Neural cell (in vitro differentiated cells): ENCODE measurements around the gene HEXIM1. TPM values are rescaled to one million over a fixed set of nuclear protein-coding genes. Genes with fewer than 3 reads are reported as not detected.

ENCODE experiments used
- H2AFZ ChIP-seq: fragments of 200-600, 300-800 bp; sonication (generic), shearing (Covaris generic); 2 replicates; pipeline ENCODE4 v1.6.0; 2014; ENCODE audit warnings: low read depth, mild to moderate bottlenecking, antibody characterized with exemption, low read length, moderate library complexity
- H3F3A ChIP-seq: fragments of 200-600 bp; shearing (Covaris generic); 2 replicates; pipeline ENCODE4 v1.6.1; 2016; ENCODE audit warnings: mild to moderate bottlenecking, moderate library complexity, mixed read lengths, antibody characterized with exemption, low read length; ENCODE audit not compliant: insufficient read depth, poor library complexity, severe bottlenecking
- H3K27ac ChIP-seq: fragments of 200-600, 300-800 bp; sonication (generic), shearing (Covaris generic); 2 replicates; pipeline ENCODE4 v1.5.1; 2014; ENCODE audit warnings: mild to moderate bottlenecking, low read length, moderate library complexity
- H3K27me3 ChIP-seq: fragments of 300-800, 200-600 bp; sonication (generic), shearing (Covaris generic); 2 replicates; pipeline ENCODE4 v1.6.0; 2014; ENCODE audit warnings: mild to moderate bottlenecking, low read depth, low read length, moderate library complexity; ENCODE audit not compliant: insufficient read depth
- H3K36me3 ChIP-seq: fragments of 300-800, 200-600 bp; sonication (generic), shearing (Covaris generic); 2 replicates; pipeline ENCODE4 v1.5.1; 2014; ENCODE audit warnings: mild to moderate bottlenecking, antibody characterized with exemption, low read length, moderate library complexity; ENCODE audit not compliant: insufficient read depth
- H3K4me2 ChIP-seq: fragments of 300-800, 200-600 bp; sonication (generic), shearing (Covaris generic); 2 replicates; pipeline ENCODE4 v1.6.0; 2014; ENCODE audit warnings: mild to moderate bottlenecking, low read length
- H3K4me3 ChIP-seq: fragments of 300-800, 200-600 bp; sonication (generic), shearing (Covaris generic); 2 replicates; pipeline ENCODE4 v1.5.1; 2014; ENCODE audit warnings: mild to moderate bottlenecking, low read length, moderate library complexity
- H3K79me2 ChIP-seq: fragments of 200-600 bp; shearing (Covaris generic); replicated peaks from 2 replicates; pipeline ENCODE4 v1.6.0; 2014; ENCODE audit warnings: mild to moderate bottlenecking, low read length, moderate library complexity; ENCODE audit not compliant: insufficient read depth
- H3K9ac ChIP-seq: fragments of 300-800, 200-600 bp; sonication (generic), shearing (Covaris generic); 2 replicates; pipeline ENCODE4 v1.6.1; 2016; ENCODE audit warnings: mild to moderate bottlenecking, low read length, mixed read lengths
- H3K9me2 ChIP-seq: fragments of 200-600 bp; shearing (Covaris generic); 2 replicates; pipeline ENCODE4 v1.6.1; 2016; ENCODE audit warnings: mild to moderate bottlenecking, low read length, mixed read lengths; ENCODE audit not compliant: insufficient read depth
- H3K9me3 ChIP-seq: fragments of 200-600, 300-800 bp; sonication (generic), shearing (Covaris generic); 2 replicates; pipeline ENCODE4 v1.6.1; 2016; ENCODE audit warnings: mild to moderate bottlenecking, mixed run types, low read length, moderate library complexity, mixed read lengths
- H4K20me1 ChIP-seq: fragments of 200-600 bp; shearing (Covaris generic); 2 replicates; pipeline ENCODE4 v1.6.1; 2016; ENCODE audit warnings: mild to moderate bottlenecking, mixed run types; ENCODE audit not compliant: insufficient read depth
- CTCF ChIP-seq: fragments of 450-650 bp; IDR thresholded peaks from 2 replicates; pipeline ENCODE4 v1.5.1; 2014; ENCODE audit warnings: antibody characterized with exemption, mild to moderate bottlenecking, moderate library complexity; ENCODE audit not compliant: poor library complexity, severe bottlenecking
- EP300 ChIP-seq: fragments of 450-650 bp; conservative IDR thresholded peaks from 2 replicates; pipeline ENCODE4 v1.6.1; 2014; ENCODE audit warnings: antibody characterized with exemption, mild to moderate bottlenecking, moderate library complexity; ENCODE audit not compliant: poor library complexity, severe bottlenecking
- EZH2 ChIP-seq: fragments of 200-600, 300-800 bp; shearing (Covaris generic), sonication (generic); IDR thresholded peaks from 2 replicates; pipeline ENCODE4 v1.6.1; 2014; ENCODE audit warnings: antibody characterized with exemption, low read length, borderline replicate concordance, mild to moderate bottlenecking; ENCODE audit not compliant: insufficient read depth, poor library complexity, severe bottlenecking
- MXI1 ChIP-seq: fragments of 450-650 bp; conservative IDR thresholded peaks from 2 replicates; pipeline ENCODE4 v1.6.1; 2014; ENCODE audit warnings: antibody characterized with exemption, mild to moderate bottlenecking; ENCODE audit not compliant: poor library complexity, severe bottlenecking
- POLR2AphosphoS5 ChIP-seq: IDR thresholded peaks from 2 replicates; pipeline ENCODE4 v1.6.1; 2012
- RAD21 ChIP-seq: fragments of 450-650 bp; conservative IDR thresholded peaks from 2 replicates; pipeline ENCODE4 v1.6.1; 2014; ENCODE audit warnings: antibody characterized with exemption, mild to moderate bottlenecking, moderate library complexity
- REST ChIP-seq: IDR thresholded peaks from 2 replicates; pipeline ENCODE4 v1.6.1; 2012; ENCODE audit warnings: borderline replicate concordance
- SMC3 ChIP-seq: fragments of 450-650 bp; conservative IDR thresholded peaks from 2 replicates; pipeline ENCODE4 v1.6.1; 2014; ENCODE audit warnings: antibody characterized with exemption, mild to moderate bottlenecking, moderate library complexity; ENCODE audit not compliant: poor library complexity
- TAF1 ChIP-seq: IDR thresholded peaks from 2 replicates; pipeline ENCODE4 v1.6.1; 2012; ENCODE audit warnings: low read depth
- polyA plus RNA-seq: library from polyadenylated mRNA; depleted of rRNA; stranded (reverse); fragments of >200 nt; gene quantifications from 2 replicates; pipeline ENCODE4 v1.2.3, GENCODE V29; 2014

The HEXIM1 gene
- polyA plus RNA-seq, 1 donor from 2014 or later, result 9.0 TPM

GRCh38 chr17:45171338-45172231 lies 23.3 kb downstream of the HEXIM1 start:
- no peaks in the 10 kb centered on the region for H3F3A ChIP-seq
- no peak overlapping the region for H3K27ac ChIP-seq
- no peaks in the 10 kb centered on the region for H3K9me2 ChIP-seq
- no peak overlapping the region for H3K4me3 ChIP-seq
- H3K9me3 ChIP-seq, result no peaks in the 10 kb centered on the region
- TF ChIP-seq MXI1, result no peak
- no peak for TF ChIP-seq REST
- TF ChIP-seq EP300, result no peak
- no peak for TF ChIP-seq POLR2AphosphoS5
- no peak for TF ChIP-seq CTCF
- no peak for TF ChIP-seq SMC3
- TF ChIP-seq EZH2, result no peak
- no peak for TF ChIP-seq RAD21
- TF ChIP-seq TAF1, result no peak
- H3K27me3 ChIP-seq, result no peaks in the 10 kb centered on the region
- no peak overlapping the region for H3K4me2 ChIP-seq
- no peaks in the 10 kb centered on the region for H4K20me1 ChIP-seq
- H3K79me2 ChIP-seq, result no peaks in the 10 kb centered on the region
- no peak overlapping the region for H2AFZ ChIP-seq
- H3K36me3 ChIP-seq, result no peaks in the 10 kb centered on the region
- H3K9ac ChIP-seq, result no peak overlapping the region

GRCh38 chr17:45172232-45172540 lies 23.9 kb downstream of the HEXIM1 start:
- H3K4me3 ChIP-seq, result no peak overlapping the region
- H3F3A ChIP-seq, result no peaks in the 10 kb centered on the region
- H3K4me2 ChIP-seq, result no peak overlapping the region
- H3K9me3 ChIP-seq, result no peaks in the 10 kb centered on the region
- H3K27ac ChIP-seq, result no peak overlapping the region
- no peaks in the 10 kb centered on the region for H3K9me2 ChIP-seq
- H3K27me3 ChIP-seq, result no peaks in the 10 kb centered on the region
- H4K20me1 ChIP-seq, result no peaks in the 10 kb centered on the region
- no peak overlapping the region for H2AFZ ChIP-seq
- TF ChIP-seq POLR2AphosphoS5 (no peak), MXI1 (no peak), RAD21 (no peak), TAF1 (no peak), CTCF (no peak), EZH2 (no peak), SMC3 (no peak), EP300 (no peak), REST (no peak)
- H3K79me2 ChIP-seq, result no peaks in the 10 kb centered on the region
- H3K36me3 ChIP-seq, result no peaks in the 10 kb centered on the region
- H3K9ac ChIP-seq, result no peak overlapping the region
